ENCODE results near the gene EXT2.

The EXT2 gene

DNA sequence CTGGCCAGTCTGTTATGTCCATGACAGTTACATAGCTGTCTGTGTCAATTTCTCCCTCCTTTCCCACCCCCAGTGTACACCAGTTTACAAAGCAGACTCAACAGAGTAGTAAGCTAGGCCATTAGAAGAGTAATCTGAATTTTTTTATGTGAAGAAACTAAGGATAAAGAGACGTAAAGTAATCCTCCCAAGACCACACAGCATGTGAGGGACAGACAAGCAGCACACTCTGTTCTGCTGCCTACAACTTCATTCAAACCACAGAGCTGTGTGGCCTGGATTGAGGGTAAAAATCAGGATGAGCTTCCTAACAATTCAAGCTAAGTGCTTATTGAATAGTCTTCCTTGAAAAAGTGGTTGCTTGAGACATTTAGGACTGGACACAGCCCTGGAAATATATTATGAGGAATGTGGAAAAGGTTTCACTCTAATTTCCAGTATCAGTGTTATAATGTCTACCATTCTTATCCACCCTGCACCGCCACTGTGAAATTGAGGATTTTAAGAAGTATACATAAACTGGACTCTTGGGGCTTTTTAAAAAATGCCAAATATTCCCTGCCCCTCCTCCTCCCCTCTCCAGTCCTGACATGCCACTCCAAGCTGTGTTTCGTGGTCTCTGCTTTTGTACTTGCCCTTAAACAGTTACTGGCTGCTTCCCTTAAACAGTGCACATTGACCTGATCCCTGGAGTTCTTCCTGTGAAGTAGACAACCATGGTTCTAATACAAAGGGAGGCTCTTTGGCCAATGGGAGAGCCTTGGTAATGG, 40.9 kb downstream of the EXT2 start:
- DNase-seq = no peak

DNA sequence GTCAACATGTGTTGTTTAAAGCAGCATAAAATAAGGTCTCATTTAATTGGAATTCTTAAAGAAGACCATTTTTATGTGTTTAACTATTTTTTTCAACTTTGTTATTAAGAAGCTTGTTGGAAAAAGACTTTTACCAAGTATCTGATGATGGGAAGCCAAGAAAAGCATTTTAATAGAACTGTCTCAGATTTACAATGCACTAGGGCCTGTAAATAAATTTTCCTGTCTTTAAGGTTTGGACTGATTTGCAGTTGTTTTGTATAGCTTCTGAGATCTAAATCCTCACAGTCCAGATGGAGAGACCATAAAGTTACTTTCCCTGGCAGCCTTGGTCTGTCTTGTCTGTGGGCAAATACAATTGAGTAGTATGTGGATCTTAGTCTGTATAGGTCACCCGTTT, 41.6 kb downstream of the EXT2 start:
- no peak for DNase-seq

DNA sequence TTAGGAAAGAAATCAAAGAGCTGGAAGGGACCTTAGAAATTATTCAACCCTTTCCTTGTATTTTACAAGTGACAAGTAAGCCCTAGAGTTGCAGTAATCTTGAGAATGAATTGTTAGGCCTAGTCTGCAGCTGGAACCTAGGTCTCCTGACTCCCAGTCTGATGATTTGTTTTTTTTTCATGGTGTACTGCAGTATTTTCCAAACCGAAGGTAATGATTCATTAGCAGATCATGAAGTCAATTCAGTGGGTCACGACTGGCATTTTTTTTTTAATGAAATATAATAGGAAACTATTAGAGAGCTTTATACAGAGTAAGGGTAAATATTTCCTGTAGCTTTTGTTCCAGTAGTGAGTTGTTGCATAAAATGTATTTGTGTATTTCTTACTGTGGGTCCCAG, 42.8 kb downstream of the EXT2 start:
- no peak for DNase-seq

DNA sequence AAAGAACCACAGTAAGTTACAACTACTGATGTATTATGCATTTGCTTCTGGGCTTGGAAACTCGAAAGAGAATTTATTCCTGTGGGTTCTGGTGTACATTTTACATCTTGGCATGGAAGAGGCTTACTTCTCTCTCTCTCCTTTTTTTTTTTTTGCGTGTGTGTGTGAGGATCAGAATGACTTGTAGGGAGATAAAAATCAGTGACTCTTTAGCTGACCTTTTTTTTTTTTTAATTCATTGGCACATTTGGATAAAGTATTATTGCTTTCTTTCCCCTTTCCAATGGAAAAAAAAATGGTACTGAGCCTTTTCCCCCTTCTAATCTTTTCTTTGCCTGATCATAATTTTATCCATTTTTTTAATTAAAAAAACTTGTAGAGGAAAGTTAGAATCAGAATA, 43.5 kb downstream of the EXT2 start:
- DNase-seq = no peak

DNA sequence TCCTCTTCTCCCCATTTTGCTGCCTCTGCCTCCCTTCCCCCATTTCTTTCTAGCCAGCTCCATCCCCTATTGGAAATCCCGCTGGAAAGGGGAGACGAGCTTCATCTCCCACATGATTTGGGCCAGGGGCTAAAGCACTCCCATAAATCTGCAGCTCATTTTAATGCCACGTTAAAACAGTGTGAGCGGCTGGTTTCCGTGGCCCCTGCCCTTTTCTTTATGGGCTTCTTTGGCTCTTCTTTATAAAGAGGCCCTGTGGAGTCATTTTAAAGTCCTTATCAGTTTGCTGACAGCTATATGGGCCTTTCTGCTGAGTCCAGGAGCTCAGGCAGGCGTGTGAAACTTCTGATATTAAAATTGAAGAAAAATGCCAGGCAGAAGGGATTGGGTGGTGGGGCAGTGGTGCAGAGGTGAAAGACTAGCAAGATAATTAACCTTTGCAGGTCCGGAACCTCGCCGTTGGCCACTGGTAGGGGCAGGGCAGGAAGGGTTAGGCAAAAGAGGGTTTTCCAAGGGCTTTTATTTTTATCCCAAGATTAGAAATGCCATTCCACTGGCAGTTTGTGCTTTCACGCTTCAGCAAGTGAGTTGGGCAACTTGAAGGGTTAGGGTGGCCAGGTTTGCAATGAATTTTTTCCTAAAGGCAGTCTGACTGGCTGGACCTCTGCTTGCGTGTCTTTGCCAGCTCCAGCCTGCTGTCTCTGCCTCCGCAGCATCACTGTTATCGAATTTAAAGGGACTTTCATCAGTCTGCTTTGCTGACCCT, 44.3 kb downstream of the EXT2 start:
- no peak for DNase-seq

DNA sequence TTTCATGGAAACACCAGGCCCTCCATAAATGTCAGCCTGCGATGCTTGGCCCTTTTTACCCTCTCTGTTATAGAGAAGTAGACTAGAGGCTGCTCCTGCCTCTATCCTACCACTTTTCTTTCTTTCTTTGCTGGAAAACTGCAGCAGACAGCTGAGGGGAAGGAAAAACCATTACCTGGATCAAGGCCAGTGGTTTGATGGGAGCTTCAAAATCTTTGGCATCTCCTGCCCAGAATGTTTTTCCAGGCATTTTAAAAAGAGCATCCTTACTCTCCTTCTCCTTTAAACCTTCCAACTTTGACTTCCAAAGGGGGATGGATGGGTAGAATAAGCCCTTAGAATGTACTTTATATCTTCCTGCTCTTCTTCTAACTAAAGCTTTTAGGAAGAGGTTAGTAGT, 44.9 kb downstream of the EXT2 start:
- DNase-seq = no peak

DNA sequence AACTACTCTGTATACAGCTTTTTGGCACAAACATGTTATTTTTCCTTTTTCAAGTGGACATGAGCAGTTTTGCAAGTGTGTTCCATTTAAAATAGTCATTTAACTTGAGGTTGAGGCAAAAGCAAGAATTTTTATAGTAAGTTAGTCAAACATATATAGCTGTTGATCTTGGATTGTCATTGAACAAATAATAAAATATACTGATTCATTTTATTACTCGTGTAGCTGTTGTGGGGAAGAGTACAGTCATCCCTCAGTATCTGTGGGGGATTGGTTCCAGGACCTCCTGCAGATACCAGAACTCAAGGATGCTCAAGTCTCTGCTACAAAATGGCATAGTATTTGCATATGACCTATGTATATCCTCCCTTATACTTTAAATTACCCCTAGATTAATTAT, 45.3 kb downstream of the EXT2 start:
- no peak for DNase-seq

DNA sequence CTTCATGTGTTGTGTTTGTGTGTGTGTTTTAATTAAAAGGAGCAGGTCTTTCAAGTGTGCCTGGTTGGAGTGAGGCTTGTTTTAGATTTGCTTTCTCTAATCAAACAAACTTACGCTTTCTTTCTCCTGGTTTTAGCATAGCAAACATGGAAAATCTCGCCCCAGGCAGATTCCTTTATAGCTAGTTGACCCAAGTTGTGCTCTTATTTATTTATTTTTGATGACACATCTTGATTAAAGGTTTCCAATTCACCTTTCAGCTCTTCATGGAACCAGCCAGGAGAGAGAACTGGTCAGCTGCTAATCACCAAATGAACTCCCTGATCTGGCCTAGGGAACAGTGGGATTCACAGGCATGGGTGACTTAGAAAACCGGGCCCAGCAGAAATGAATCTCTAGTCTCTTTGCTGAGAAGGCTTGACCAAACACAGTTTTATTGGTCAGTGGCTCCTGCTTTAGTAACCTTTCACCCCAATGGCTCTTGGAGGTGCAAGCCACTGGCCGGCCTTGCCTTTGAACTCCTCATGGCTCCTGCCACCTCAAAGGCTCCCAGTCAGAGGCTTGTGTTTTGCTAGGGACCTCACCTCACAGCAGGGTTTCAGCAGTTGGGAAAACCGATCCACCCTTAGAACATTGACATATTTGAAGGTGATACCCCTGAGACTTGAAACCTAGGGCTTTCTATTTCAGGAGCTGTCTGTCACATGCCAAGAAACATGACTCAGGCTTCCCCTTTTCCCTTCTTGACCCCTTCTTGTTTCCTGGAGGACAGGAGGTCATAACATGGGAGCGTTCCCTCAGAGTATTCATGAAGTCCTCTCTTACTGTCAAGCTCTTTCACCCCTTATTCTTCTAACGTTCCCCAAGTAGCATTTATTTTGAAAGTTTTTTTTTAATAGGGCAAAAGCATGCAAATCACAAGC, 48.8 kb downstream of the EXT2 start:
- DNase-seq = peak; percentile 30

DNA sequence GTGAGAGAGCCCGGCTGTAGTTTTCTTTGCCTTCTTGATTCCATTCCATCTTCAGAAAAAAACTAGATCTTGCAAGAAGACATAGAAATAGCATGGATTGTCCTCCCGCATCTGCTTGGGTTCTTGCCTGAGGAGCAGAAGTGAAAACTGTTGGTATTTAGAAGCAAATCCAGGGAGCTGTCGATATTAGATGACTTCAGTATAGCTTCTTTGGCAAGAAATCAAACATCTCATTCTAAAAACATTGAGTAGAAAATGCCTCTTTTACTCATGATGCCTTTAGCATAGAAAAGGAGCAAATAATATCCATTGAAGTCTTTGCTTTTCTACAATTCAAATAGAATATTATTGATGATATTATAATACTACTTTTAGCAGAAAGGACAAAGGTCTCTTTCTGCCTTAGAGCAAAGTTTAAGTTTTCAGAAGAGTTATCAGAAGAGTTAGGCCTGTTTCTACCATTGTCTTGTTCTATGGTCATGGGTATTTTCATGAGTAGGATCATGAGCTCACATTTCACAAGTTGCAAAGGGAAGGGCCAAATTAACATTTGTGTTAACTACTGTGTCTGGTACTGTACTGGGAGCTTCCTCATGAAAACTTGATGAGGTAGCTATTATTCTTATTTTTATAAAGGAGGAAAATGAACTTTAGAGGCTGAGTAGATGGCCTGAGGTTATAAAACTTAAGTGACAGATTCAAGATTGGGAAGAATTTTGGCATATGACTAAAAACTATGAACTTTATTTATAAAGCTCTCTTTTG, 49.7 kb downstream of the EXT2 start:
- DNase-seq = peak; percentile 29

DNA sequence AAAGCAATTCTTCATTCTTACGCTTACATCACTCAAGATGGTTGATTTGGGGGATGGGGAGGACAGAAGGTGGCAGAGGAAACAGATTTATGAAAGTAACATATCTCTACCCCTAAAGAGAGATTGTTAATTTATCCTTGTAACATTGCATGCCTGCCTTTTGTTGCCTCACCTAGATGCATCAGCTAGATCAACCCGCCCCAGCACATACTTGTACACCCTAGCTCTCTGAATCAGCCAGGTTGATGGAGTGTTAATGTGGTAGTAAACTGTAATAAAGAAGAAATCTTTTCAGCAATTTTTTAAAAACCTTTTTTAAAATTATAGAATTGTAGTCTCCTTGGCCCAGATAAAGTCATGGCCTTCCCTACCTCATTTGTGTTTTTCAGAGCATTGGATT, 51.5 kb downstream of the EXT2 start:
- no peak for DNase-seq

DNA sequence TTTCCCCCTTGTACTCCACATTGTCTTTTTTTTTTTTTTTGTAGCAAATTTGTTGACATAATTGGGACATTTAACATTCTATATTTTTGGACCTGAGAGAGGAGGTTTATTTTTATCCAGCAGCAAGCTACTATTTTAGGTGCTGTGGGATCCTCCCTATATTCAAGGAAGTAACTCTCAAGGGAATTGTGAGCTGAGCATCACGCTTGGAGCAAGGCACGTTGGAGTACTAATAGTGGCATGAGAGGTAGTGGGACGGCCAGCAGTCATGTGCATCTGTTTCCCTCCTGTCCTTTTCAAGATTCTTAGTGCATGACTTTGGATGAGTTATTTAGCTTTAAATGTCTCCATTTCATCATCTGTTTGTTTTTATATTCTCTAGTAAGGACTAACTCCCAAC, 52.3 kb downstream of the EXT2 start:
- DNase-seq = no peak

DNA sequence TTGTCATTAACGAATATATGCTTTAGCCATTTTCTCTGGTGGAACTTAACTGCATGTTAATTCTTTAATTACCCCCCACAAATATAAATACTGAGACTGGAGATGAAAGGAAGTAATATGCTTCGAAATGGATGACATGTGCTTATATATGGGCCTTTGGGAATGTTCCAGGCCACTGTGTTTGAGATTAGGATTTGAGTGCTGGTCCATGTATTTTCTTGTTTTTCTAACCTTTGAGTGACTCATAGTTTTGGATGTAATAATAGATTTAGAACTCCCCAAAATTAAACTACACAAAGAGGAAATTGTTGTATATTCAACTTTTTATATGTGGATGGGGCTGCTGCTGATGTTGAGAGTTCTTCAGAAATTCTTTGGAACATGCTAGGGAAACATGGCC, 54.2 kb downstream of the EXT2 start:
- no peak for DNase-seq

DNA sequence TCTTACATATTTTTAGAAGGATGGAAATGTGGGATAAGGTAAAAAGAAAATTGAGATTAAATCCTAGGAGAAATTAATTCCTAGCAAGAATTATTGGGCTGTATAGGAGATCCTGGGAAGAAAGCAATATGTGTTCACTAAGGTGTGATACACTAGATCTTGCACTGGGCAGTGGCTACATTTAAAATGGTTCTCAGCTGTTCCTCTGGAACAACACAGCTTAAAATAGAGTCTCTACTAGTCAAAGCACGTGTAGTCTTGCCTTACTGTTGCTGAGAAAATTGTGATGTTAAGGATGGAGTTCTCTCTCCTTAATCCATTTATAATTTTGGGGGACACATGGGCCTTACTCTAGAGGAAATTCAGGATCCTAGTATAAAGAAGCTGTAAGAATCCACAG, 54.9 kb downstream of the EXT2 start:
- no peak for DNase-seq

DNA sequence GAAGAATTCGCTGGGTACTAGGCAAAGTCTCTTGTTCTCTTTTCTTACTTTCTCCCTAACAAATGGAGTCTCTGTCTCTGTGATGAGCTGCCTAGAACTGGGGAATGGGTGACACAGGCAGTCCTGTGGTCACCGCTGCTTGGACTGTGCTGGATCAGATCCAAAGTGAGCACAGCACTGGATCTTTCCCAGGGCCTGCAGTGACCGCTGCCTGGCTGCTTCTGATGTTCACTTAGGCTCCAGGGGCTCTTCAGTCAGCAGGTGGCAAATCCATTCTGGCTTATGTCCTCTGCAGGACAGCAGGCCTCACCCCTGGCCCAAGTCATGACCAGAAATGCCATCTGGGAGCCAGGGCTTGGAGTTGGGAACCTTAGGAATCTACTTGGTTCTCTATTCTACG, 61.5 kb downstream of the EXT2 start:
- no peak for DNase-seq

DNA sequence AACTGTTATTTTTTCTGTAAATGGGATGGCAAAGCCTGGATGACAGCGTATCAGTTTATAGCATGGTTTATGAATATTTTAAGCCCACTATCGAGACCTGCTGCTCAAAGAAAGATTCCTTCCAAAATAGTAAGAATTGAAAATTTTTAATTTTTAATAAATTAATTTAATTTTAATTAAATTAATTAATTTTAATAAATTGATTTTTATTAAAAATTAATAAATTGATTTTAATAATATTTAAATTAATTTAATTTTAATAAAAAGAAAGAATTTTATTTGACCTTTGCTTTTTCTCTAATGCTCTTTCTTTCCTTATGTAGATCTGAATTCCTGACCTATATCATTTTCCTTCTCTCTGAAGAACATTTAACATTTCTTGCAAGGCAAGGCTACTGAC, 62.9 kb downstream of the EXT2 start:
- no peak for DNase-seq

DNA sequence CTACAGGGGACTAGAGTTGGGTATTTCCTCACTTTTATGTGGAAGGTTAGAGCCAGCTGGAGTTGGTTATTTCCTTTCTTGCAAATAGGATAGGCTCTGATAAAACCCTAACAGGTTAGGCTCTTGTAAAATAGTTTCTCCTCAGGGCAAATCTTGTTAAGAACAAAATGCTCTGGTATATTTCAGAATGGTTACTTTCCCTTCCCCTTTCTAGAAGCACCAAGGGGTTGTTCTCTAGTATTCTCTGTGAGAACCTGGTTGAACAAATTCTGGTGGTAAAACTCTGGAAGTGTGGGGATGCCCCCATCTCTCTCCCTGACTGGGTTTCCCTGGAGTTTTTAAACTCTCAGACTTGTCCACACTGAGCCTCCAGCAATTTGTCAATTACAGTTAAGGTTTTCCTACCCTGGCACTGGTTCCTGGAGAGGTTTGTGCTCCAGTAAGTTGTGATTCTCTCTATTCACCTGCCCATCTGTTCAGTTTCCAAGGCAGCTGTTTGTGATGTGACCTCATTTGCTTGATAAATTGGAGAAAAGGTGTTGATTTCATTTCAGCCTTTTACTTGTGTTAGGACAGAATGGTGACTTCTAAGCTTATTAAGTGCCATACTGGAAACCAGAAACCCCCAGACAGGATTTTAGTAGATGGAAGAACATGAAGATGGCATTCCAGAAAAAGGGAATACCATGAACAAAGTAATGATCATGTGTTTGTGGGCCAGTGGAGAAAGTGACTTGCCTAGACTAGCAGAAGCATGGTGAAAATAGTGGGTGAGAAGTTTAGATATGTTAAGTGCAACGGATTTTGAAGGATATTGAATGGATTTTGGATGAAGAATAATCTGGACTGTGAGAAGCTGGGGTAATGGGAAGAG, 64.6 kb downstream of the EXT2 start:
- DNase-seq = no peak

DNA sequence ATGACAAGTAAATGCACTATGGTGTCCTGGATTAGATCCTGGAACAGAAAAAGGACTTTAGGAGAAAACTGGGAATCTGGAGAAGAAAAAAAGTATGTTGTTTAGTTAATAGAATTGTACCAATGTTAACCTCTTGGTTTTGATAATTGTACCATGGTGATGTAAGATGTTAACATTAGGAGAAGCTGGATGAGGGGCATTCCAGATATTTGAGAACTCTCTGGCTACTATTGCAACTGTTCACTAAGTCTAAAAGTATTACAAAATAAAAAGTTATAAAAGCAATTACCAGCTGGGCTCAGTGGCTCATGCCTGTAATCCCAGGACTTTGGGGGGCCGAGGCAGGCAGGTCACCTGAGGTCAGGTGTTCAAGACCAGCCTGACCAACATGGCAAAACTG, 66.5 kb downstream of the EXT2 start:
- DNase-seq = no peak

DNA sequence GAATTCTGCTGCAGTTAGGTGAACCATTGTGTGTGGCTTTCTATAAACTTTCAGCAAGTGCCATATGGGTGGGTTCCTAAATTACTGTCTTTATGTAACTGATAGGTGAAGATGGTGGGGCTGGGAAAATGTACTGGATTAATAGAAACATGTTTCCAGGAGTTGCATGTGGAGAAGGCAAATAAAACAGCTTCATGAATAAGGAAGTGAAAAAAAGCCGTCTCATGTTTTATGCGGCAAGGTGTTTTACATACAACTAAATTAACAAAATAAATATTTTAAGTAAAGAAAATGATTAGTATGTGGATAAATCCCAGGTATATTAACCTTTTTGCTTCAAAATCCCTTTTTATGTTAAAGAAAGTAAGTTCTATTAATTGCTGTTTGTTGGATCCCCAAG, 67.2 kb downstream of the EXT2 start:
- DNase-seq = no peak

DNA sequence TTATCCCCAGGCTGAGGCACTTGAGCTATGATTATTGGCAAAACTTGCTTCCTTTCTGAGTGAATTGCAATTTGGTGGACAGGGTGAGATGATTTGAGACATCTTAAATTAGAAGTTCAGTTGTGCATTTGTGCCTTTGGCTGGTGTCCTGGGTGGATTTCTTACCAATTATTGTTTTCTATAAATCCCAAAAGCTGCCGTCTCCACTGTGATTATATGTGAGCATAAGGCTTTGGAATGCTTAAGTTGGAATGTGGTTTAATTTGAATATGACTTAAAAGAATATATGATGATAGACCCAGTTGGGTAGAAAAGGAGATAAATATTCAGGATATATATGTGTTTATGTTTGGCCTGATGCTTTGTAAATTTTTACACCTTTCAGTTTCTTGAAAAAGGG, 70.0 kb downstream of the EXT2 start:
- no peak for DNase-seq

DNA sequence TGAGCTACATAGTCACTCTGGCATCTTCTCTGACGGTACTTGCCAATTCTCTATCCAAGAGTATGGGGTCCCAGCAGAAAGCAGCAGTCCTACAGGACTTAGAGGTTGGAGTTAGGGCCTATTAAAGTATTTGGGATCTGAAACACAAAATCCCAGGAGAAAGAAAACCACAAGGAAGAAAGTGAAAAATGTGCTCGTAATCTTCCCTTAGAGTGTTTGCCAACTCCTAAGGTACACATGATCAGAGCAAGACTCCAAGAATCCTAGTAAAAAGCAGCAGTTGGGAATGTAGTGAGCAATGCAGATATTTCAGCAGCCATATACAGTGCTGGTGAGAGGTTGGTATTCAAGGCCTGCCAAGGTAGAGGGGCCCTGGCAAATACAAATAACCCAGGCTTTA, 71.6 kb downstream of the EXT2 start:
- DNase-seq = no peak

DNA sequence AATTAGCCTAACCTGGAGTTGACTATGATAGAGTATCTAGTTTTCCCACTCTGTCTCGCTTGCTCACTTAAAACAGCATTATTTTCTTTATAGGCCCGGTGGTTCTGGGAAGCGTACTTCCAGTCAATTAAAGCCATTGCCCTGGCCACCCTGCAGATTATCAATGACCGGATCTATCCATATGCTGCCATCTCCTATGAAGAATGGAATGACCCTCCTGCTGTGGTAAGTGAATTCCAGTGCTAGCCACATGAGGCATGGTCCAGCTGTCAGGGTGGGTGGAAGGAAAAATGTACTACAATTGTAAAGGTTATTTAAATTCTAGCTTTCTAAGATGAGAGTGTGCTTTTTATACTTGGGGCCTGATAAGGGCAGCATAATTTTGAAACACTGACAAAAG, 76.0 kb downstream of the EXT2 start:
- DNase-seq = no peak

DNA sequence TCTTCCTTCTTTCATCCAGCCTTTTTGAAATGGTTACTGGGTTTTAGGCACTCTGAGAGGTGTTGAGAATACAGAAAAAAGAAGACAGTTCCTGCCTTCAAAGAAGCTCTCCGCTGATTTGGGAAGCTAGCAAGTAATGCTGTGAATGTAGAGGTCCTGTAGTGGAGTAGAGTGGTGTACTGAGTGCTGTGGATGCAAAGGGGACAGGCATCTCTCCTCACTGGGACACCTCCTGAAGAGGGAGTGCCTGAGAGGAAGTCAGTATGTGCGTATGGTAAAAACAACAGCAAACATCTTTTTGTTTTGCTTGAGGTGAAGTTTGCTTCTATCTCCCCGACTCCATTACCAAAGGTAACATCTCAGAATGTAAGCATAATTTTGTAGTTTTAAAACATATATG, 77.5 kb downstream of the EXT2 start:
- DNase-seq = no peak

Data from suppressor macrophage treated with lipopolysaccharide for 4 hours (primary cell).